Loucy (cell line): ENCODE data around the gene SHB.

Experiments used
- CTCF ChIP-seq: fragments of 200-600 bp; sonication (generic); conservative IDR thresholded peaks from 2 replicates; pipeline ENCODE4 v1.5.1; 2014; ENCODE audit warnings: mild to moderate bottlenecking, antibody characterized with exemption, low read length
- EZH2phosphoT487 ChIP-seq: fragments of 200-600 bp; IDR thresholded peaks from 2 replicates; pipeline ENCODE4 v1.6.1; 2018; ENCODE audit warnings: antibody characterized with exemption, mild to moderate bottlenecking, moderate library complexity, borderline replicate concordance

DNA sequence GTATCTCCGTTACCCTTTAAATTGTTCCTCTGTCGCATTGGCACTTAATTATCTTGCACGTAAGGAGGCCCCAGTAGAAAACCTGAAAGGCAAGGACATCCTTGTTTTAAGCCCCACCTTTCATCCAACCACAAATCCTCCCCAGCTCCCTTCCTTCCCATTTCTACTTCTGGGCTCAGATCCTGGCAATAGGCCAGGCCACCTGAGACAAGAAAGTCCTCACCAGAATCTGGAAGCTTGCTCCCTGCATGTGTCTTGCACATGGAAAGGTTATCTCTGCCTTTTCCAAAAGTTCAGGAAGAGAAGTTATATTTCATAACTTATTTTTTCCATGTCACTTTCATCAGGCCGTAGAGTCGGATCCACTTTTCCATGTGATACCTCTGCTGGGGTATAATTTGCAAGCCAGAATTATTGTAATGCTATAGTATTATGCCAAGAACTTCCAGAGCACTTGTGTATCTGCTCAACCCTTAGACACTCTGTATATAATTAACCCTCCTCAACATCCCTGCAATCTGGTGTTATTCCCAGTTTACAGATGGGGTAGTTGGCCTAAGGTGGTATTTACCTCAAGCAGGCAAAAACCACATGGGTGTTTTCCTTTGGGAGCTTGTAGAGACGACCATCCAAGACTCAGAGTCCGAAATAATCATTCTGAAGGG is 2.6 kb upstream of the SHB start:
- TF ChIP-seq CTCF (no peak), EZH2phosphoT487 (no peak)
